B cell (primary cell): ENCODE measurements around the gene TMEM92. TPM values are rescaled to one million over a fixed set of nuclear protein-coding genes. Genes with fewer than 3 reads are reported as not detected.

Experiments
- ATAC-seq: fragments of 200-7000 bp; cut with Tn5 transposase; one replicate; pipeline ENCODE4 v1.10.0; 2021; ENCODE audit warnings: low read depth, mild to moderate bottlenecking, moderate number of reproducible peaks, moderate library complexity
- CTCF ChIA-PET: fragments of 350-600 bp; sonication (Branson Sonifier 250); formaldehyde crosslinking; loops from one replicate; lab custom pipeline; 2021; ENCODE audit warnings: antibody characterized with exemption, inconsistent platforms; lab: Charles Lee
- POLR2A ChIA-PET: fragments of 350-600 bp; sonication (Branson Sonifier 250); formaldehyde crosslinking; loops from one replicate; lab custom pipeline; 2021; ENCODE audit warnings: antibody characterized with exemption; lab: Charles Lee
- DNase-seq: peaks from one replicate; pipeline ENCODE4 v3.0.0; 2013
- H2AFZ ChIP-seq: 2 replicates; pipeline ENCODE4 v1.6.1; 2012; ENCODE audit warnings: mild to moderate bottlenecking, low read depth, low read length; ENCODE audit not compliant: insufficient read depth, poor library complexity, severe bottlenecking
- H3K27ac ChIP-seq, 2 donors: 1 replicate in 1 of 2; 2 replicates in 1 of 2; pipeline ENCODE4 v1.5.1; 2012 to 2013; ENCODE audit warnings: low read length in 2 of 2, mild to moderate bottlenecking in 2 of 2, moderate library complexity in 1 of 2
- H3K27me3 ChIP-seq, 4 experiments: fragments of 200-600 bp in 1 of 4; sonication (generic) in 1 of 4; replicated peaks in 1 of 4; 1 replicate in 2 of 4; 2 replicates in 2 of 4; pipeline versions ENCODE4 v1.6.1 to v1.7.0; 2013 to 2016; ENCODE audit warnings: low read length in 3 of 4, mild to moderate bottlenecking in 2 of 4, mixed read lengths in 1 of 4, moderate library complexity in 1 of 4; ENCODE audit not compliant: insufficient read depth in 4 of 4, control insufficient read depth in 3 of 4; ENCODE audit errors: control extremely low read depth in 1 of 4
- H3K36me3 ChIP-seq, 2 experiments: replicated peaks in 1 of 2; 1 replicate in 1 of 2; 2 replicates in 1 of 2; pipeline versions ENCODE4 v1.6.1 to v1.7.1; 2013; ENCODE audit warnings: low read length in 1 of 2; ENCODE audit not compliant: insufficient read depth in 2 of 2, control insufficient read depth in 1 of 2; ENCODE audit errors: control extremely low read depth in 1 of 2, extremely low read depth in 1 of 2
- H3K4me1 ChIP-seq, 2 donors: fragments of 200-600 bp in 1 of 2; sonication (generic) in 1 of 2; 1 replicate in 1 of 2; 2 replicates in 1 of 2; pipeline versions ENCODE4 v1.5.1 to v1.6.1; 2013 to 2017; ENCODE audit warnings: low read length in 2 of 2; ENCODE audit not compliant: control insufficient read depth in 2 of 2, insufficient read depth in 2 of 2
- H3K4me2 ChIP-seq: replicated peaks from 2 replicates; pipeline ENCODE3; 2012; ENCODE audit warnings: mild to moderate bottlenecking, low read depth, low read length; ENCODE audit not compliant: poor library complexity, severe bottlenecking
- H3K4me3 ChIP-seq, 5 experiments: fragments of 200-600 bp in 1 of 5; sonication (generic) in 1 of 5; 1 replicate in 3 of 5; 2 replicates in 2 of 5; pipeline versions ENCODE4 v1.5.1 to v1.7.0; 2011 to 2016; ENCODE audit warnings: low read length in 4 of 5, mild to moderate bottlenecking in 4 of 5, low read depth in 2 of 5, control low read depth in 1 of 5, moderate library complexity in 1 of 5; ENCODE audit not compliant: insufficient read depth in 1 of 5; ENCODE audit errors: control extremely low read depth in 1 of 5, extremely low read depth in 1 of 5
- H3K79me2 ChIP-seq: fragments of 200-600 bp; sonication (generic); one replicate; pipeline ENCODE4 v1.6.0; 2016; ENCODE audit warnings: low read length; ENCODE audit not compliant: control insufficient read depth, insufficient read depth
- H3K9ac ChIP-seq: fragments of 200-600 bp; sonication (generic); 2 replicates; pipeline ENCODE4 v1.6.1; 2017; ENCODE audit warnings: mild to moderate bottlenecking, low read length, moderate library complexity
- H3K9me3 ChIP-seq, 3 donors: one replicate each; pipeline versions ENCODE4 v1.6.1 to v1.7.1; 2013; ENCODE audit warnings: low read length in 2 of 3; ENCODE audit not compliant: control insufficient read depth in 2 of 3, insufficient read depth in 1 of 3; ENCODE audit errors: control extremely low read depth in 1 of 3
- H4K20me1 ChIP-seq: 2 replicates; pipeline ENCODE4 v1.6.0; 2012; ENCODE audit warnings: mild to moderate bottlenecking, low read length; ENCODE audit not compliant: insufficient read depth, control insufficient read depth, poor library complexity, severe bottlenecking
- H3K27ac Mint-ChIP-seq: one replicate; pipeline ENCODE4 v1.8.0; 2021; ENCODE audit warnings: mixed read lengths
- H3K27me3 Mint-ChIP-seq: one replicate; pipeline ENCODE4 v1.8.0; 2021; ENCODE audit warnings: mixed read lengths
- H3K4me1 Mint-ChIP-seq: one replicate; pipeline ENCODE4 v1.8.0; 2021; ENCODE audit warnings: mixed read lengths
- H3K4me3 Mint-ChIP-seq: one replicate; pipeline ENCODE4 v1.8.0; 2021; ENCODE audit warnings: mixed read lengths
- H3K9me3 Mint-ChIP-seq: one replicate; pipeline ENCODE4 v1.8.0; 2022; ENCODE audit warnings: mixed read lengths; ENCODE audit not compliant: insufficient read depth
- EZH2 ChIP-seq: IDR thresholded peaks from 2 replicates; pipeline ENCODE4 v1.6.1; 2012; ENCODE audit warnings: borderline replicate concordance, low read depth, mild to moderate bottlenecking, moderate library complexity, low read length; ENCODE audit not compliant: insufficient read depth, poor library complexity, severe bottlenecking
- WGBS: methylation state at CpG from one replicate; pipeline ENCODE4 v1.1.5; 2013; ENCODE audit warnings: missing lambda C conversion rate; ENCODE audit not compliant: insufficient coverage; 5-methylcytosine and 5-hydroxymethylcytosine counted together
- intact Hi-C: fragments of 100-400 bp; cut with micrococcal nuclease; formaldehyde crosslinking; loops from one replicate; pipeline ENCODE4 v1.10.0; 2022
- polyA plus RNA-seq: library from polyadenylated mRNA; depleted of rRNA; stranded (reverse); fragments of >200 nt; gene quantifications from 2 replicates; pipeline ENCODE4 v1.2.3, GENCODE V29; 2012
- total RNA-seq, 2 donors: library from RNA; stranded (reverse); fragments of 120-200 nt in 1 of 2; gene quantifications; 1 replicate in 1 of 2; 2 replicates in 1 of 2; pipeline versions ENCODE4 v1.2.3 to v1.2.4, GENCODE V29; 2013 to 2022
- TF ChIP-seq, protein P1 (sequence below): fragments of 200-600 bp; IDR thresholded peaks from one replicate; pipeline ENCODE4 v1.8.0; 2022; ENCODE audit warnings: antibody characterized with exemption, mild to moderate bottlenecking

The TMEM92 gene
- total and polyA plus RNA-seq, 2 donors (not counting 1 experiment from before 2014, with no cell fraction given) = not detected

DNA sequence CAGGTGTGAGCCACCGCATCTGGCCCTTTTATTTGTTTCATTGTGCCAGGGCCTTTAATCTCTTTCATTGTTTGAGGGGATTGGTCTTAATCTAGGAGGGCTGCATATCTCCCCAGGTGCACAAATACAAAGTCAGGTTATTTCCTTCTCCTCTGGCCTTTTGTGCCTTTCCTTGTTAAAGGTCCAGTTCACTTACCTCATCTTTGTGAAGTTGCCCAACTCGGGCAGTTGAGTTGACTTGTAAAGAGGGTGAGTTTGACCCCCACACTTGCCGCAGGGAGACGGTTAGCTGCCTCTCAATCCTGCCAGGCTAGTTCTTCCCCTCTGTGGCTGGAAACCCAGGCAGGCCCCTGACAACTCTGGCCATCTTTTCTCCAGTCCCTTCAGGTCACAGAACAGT is 33.4 kb downstream of the TMEM92 start:
- H3K9ac ChIP-seq = no peak overlapping the region
- H3K27ac ChIP-seq = no peak overlapping the region
- H3K79me2 ChIP-seq = no peaks in the 10 kb centered on the region
- 100% methylated on average over 2 of the region's 4 CpGs for WGBS
- Mint-ChIP-seq H3K4me3 (no peak overlapping the region), H3K4me1 (peaks cover 1% of the 10 kb centered on the region), H3K27ac (no peak overlapping the region), H3K27me3 (peaks cover 36% of the 10 kb centered on the region), H3K9me3 (no peaks in the 10 kb centered on the region)
- ChIA-PET CTCF (interaction anchor here (1.5 kb wide), 1 partner anchor 214 kb away, joined by 5 read pairs; no protein-coding TSS in a partner anchor), POLR2A (no interaction called here)
- no peak overlapping the region for H3K4me2 ChIP-seq
- no peak overlapping the region for H2AFZ ChIP-seq
- ATAC-seq (no peak), DNase-seq (no peak)
- peaks cover 0 to 19% (median 8%) of the 10 kb centered on the region in 4 experiments for H3K27me3 ChIP-seq
- H3K36me3 ChIP-seq = no peaks in the 10 kb centered on the region
- no peaks in the 10 kb centered on the region for H3K9me3 ChIP-seq
- H3K4me3 ChIP-seq = no peak overlapping the region
- intact Hi-C loops = no loop called here
- TF ChIP-seq EZH2 = no peak
- TF ChIP-seq, protein P1, sequence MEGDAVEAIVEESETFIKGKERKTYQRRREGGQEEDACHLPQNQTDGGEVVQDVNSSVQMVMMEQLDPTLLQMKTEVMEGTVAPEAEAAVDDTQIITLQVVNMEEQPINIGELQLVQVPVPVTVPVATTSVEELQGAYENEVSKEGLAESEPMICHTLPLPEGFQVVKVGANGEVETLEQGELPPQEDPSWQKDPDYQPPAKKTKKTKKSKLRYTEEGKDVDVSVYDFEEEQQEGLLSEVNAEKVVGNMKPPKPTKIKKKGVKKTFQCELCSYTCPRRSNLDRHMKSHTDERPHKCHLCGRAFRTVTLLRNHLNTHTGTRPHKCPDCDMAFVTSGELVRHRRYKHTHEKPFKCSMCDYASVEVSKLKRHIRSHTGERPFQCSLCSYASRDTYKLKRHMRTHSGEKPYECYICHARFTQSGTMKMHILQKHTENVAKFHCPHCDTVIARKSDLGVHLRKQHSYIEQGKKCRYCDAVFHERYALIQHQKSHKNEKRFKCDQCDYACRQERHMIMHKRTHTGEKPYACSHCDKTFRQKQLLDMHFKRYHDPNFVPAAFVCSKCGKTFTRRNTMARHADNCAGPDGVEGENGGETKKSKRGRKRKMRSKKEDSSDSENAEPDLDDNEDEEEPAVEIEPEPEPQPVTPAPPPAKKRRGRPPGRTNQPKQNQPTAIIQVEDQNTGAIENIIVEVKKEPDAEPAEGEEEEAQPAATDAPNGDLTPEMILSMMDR = no peak
- no peaks in the 10 kb centered on the region for H4K20me1 ChIP-seq
- no peaks in the 10 kb centered on the region for H3K4me1 ChIP-seq

DNA sequence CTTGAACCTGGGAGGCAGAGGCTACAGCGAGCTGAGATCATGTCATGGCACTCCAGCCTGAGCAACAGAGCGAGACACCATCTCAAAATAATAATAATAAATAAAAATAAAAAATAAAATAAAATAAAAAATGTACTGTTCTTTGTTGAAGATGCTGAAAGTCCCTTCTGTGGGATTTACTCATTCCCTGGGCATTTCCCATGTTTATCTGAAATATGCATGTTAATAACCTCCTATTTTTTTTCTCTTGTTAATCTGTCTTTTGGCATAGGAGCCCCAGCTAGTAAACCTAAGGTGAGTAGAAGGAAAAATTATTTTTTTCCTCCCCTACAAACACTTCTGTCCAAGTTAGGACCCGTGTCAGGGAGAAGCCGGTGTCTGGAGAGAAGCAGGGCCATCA is 34.4 kb downstream of the TMEM92 start:
- H3K4me1 ChIP-seq = no peaks in the 10 kb centered on the region
- peaks cover 0 to 25% (median 7%) of the 10 kb centered on the region in 4 experiments for H3K27me3 ChIP-seq
- H4K20me1 ChIP-seq = no peaks in the 10 kb centered on the region
- H3K4me3 ChIP-seq = no peak overlapping the region
- WGBS = no CpG with 5 or more reads among the region's 4 CpGs
- ChIA-PET POLR2A (interaction anchor here (0.6 kb wide), 1 partner anchor 114 kb away, joined by 8 read pairs; no protein-coding TSS in a partner anchor), CTCF (interaction anchor here (1.0 kb wide), 1 partner anchor 10 kb away, joined by 3 read pairs; no protein-coding TSS in a partner anchor)
- intact Hi-C loops = no loop called here
- Mint-ChIP-seq H3K9me3 (no peaks in the 10 kb centered on the region), H3K27me3 (peaks cover 46% of the 10 kb centered on the region), H3K4me1 (peaks cover 1% of the 10 kb centered on the region), H3K4me3 (no peak overlapping the region), H3K27ac (no peak overlapping the region)
- no peak overlapping the region for H2AFZ ChIP-seq
- DNase-seq = no peak
- no peak for ATAC-seq
- H3K27ac ChIP-seq = no peak overlapping the region
- TF ChIP-seq, protein P1 = no peak
- no peak for TF ChIP-seq EZH2
- no peaks in the 10 kb centered on the region for H3K79me2 ChIP-seq
- H3K9ac ChIP-seq = no peak overlapping the region
- H3K4me2 ChIP-seq = no peak overlapping the region
- no peaks in the 10 kb centered on the region for H3K36me3 ChIP-seq
- no peaks in the 10 kb centered on the region for H3K9me3 ChIP-seq
